Astrocyte (in vitro differentiated cells and primary cell): ENCODE data around the gene HPSE2. TPM values are rescaled to one million over a fixed set of nuclear protein-coding genes. Genes with fewer than 3 reads are reported as not detected.

Experiments used
- DNase-seq: peaks from one replicate; pipeline ENCODE4 v3.0.0-alpha.2; 2010; ENCODE audit warnings: low read depth
- FAIRE-seq: peaks from 2 replicates; lab custom pipeline; 2011; peaks lifted over from hg19 to GRCh38; lab: Jason Lieb, UNC
- H2AFZ ChIP-seq: 2 replicates; pipeline ENCODE4 v1.6.0; 2012; ENCODE audit warnings: low read depth, low read length, inconsistent platforms
- H3K27ac ChIP-seq: 2 replicates; pipeline ENCODE4 v1.5.1; 2011; ENCODE audit warnings: low read depth, low read length, inconsistent platforms
- H3K27me3 ChIP-seq: 2 replicates; pipeline ENCODE4 v1.6.0; 2011; ENCODE audit warnings: low read length, inconsistent platforms; ENCODE audit not compliant: insufficient read depth
- H3K36me3 ChIP-seq: 2 replicates; pipeline ENCODE4 v1.5.1; 2011; ENCODE audit warnings: low read length, inconsistent platforms; ENCODE audit not compliant: insufficient read depth
- H3K4me1 ChIP-seq: 2 replicates; pipeline ENCODE4 v1.5.1; 2011; ENCODE audit warnings: low read length, inconsistent platforms; ENCODE audit not compliant: insufficient read depth
- H3K4me2 ChIP-seq: 2 replicates; pipeline ENCODE4 v1.6.0; 2012; ENCODE audit warnings: low read length, inconsistent platforms
- H3K4me3 ChIP-seq: 2 replicates; pipeline ENCODE4 v1.5.1; 2011; ENCODE audit warnings: low read depth, mild to moderate bottlenecking, low read length, inconsistent platforms; ENCODE audit not compliant: insufficient read depth
- H3K79me2 ChIP-seq: 2 replicates; pipeline ENCODE4 v1.6.0; 2012; ENCODE audit warnings: mild to moderate bottlenecking, low read length, inconsistent platforms; ENCODE audit not compliant: insufficient read depth
- H3K9ac ChIP-seq: 2 replicates; pipeline ENCODE4 v1.6.0; 2012; ENCODE audit warnings: mild to moderate bottlenecking, low read length, inconsistent platforms
- H3K9me3 ChIP-seq: 2 replicates; pipeline ENCODE4 v1.5.1; 2012; ENCODE audit warnings: low read depth, mild to moderate bottlenecking, low read length, inconsistent platforms; ENCODE audit not compliant: insufficient read depth
- H4K20me1 ChIP-seq: 2 replicates; pipeline ENCODE4 v1.6.0; 2012; ENCODE audit warnings: low read length, inconsistent platforms; ENCODE audit not compliant: insufficient read depth
- H3K27ac Mint-ChIP-seq: one replicate; pipeline ENCODE4 v1.8.0; 2021; ENCODE audit warnings: mild to moderate bottlenecking, mixed read lengths; ENCODE audit not compliant: unreplicated experiment
- H3K27me3 Mint-ChIP-seq: one replicate; pipeline ENCODE4 v1.8.0; 2021; ENCODE audit warnings: low read depth, mixed read lengths; ENCODE audit not compliant: unreplicated experiment
- H3K36me3 Mint-ChIP-seq: one replicate; pipeline ENCODE4 v1.8.0; 2021; ENCODE audit warnings: low read depth, mixed read lengths; ENCODE audit not compliant: unreplicated experiment
- H3K4me1 Mint-ChIP-seq: one replicate; pipeline ENCODE4 v1.8.0; 2021; ENCODE audit warnings: low read depth, mixed read lengths; ENCODE audit not compliant: unreplicated experiment
- H3K4me3 Mint-ChIP-seq: one replicate; pipeline ENCODE4 v1.8.0; 2021; ENCODE audit warnings: mild to moderate bottlenecking, moderate library complexity, mixed read lengths; ENCODE audit not compliant: unreplicated experiment
- H3K9me3 Mint-ChIP-seq: one replicate; pipeline ENCODE4 v1.8.0; 2021; ENCODE audit warnings: mild to moderate bottlenecking, mixed read lengths; ENCODE audit not compliant: unreplicated experiment
- CTCF ChIP-seq: IDR thresholded peaks from 2 replicates; pipeline ENCODE4 v1.5.1; 2011; ENCODE audit warnings: low read depth, mild to moderate bottlenecking, inconsistent platforms, low read length, moderate library complexity; ENCODE audit not compliant: insufficient read depth
- EZH2 ChIP-seq: IDR thresholded peaks from 2 replicates; pipeline ENCODE4 v1.6.1; 2012; ENCODE audit warnings: mild to moderate bottlenecking, low read length, inconsistent platforms; ENCODE audit not compliant: insufficient read depth
- total RNA-seq: library from RNA; stranded (reverse); gene quantifications from 2 replicates; pipeline ENCODE4 v1.2.1, GENCODE V29; 2021

HPSE2 gene
- total RNA-seq, 1 donor from 2014 or later: 0.14 TPM

- no peaks in the 10 kb centered on the region for H4K20me1 ChIP-seq
- Mint-ChIP-seq H3K27me3 (no peaks in the 10 kb centered on the region), H3K4me1 (peaks cover 3% of the 10 kb centered on the region), H3K4me3 (no peak overlapping the region), H3K36me3 (no peaks in the 10 kb centered on the region), H3K27ac (no peak overlapping the region), H3K9me3 (peaks cover 4% of the 10 kb centered on the region)
- H3K4me1 ChIP-seq: no peaks in the 10 kb centered on the region
- no peaks in the 10 kb centered on the region for H3K9me3 ChIP-seq
- H3K79me2 ChIP-seq: no peaks in the 10 kb centered on the region
- H2AFZ ChIP-seq: no peak overlapping the region
- H3K9ac ChIP-seq: no peak overlapping the region
- no peak overlapping the region for H3K4me3 ChIP-seq
- TF ChIP-seq CTCF (no peak), EZH2 (no peak)
- no peak overlapping the region for H3K27ac ChIP-seq
- no peak for FAIRE-seq
- peaks cover 2% of the 10 kb centered on the region for H3K27me3 ChIP-seq
- no peak for DNase-seq
- no peak overlapping the region for H3K4me2 ChIP-seq
- H3K36me3 ChIP-seq: no peaks in the 10 kb centered on the region
Measured at GRCh38 chr10:98673171-98673782, 562.4 kb downstream of the HPSE2 start.

- no peaks in the 10 kb centered on the region for H3K9me3 ChIP-seq
- Mint-ChIP-seq H3K4me1 (no peaks in the 10 kb centered on the region), H3K36me3 (peaks cover 4% of the 10 kb centered on the region), H3K4me3 (no peak overlapping the region), H3K27me3 (no peaks in the 10 kb centered on the region), H3K27ac (no peak overlapping the region), H3K9me3 (peaks cover 23% of the 10 kb centered on the region)
- DNase-seq (no peak), FAIRE-seq (no peak)
- H3K27ac ChIP-seq: no peak overlapping the region
- no peaks in the 10 kb centered on the region for H3K4me1 ChIP-seq
- TF ChIP-seq EZH2 (no peak), CTCF (no peak)
- no peak overlapping the region for H2AFZ ChIP-seq
- no peaks in the 10 kb centered on the region for H3K79me2 ChIP-seq
- no peak overlapping the region for H3K4me2 ChIP-seq
- H3K27me3 ChIP-seq: no peaks in the 10 kb centered on the region
- H3K9ac ChIP-seq: no peak overlapping the region
- H4K20me1 ChIP-seq: no peaks in the 10 kb centered on the region
- no peaks in the 10 kb centered on the region for H3K36me3 ChIP-seq
- no peak overlapping the region for H3K4me3 ChIP-seq
Measured at GRCh38 chr10:98667081-98667480, 568.6 kb downstream of the HPSE2 start.

GRCh38 chr10:98666276-98666675 lies 569.4 kb downstream of the HPSE2 start:
- DNase-seq (no peak), FAIRE-seq (no peak)
- Histone ChIP-seq H3K79me2 (no peaks in the 10 kb centered on the region), H3K36me3 (no peaks in the 10 kb centered on the region), H3K9me3 (no peaks in the 10 kb centered on the region), H3K4me3 (no peak overlapping the region), H3K27ac (no peak overlapping the region), H3K4me1 (no peaks in the 10 kb centered on the region), H2AFZ (no peak overlapping the region), H3K27me3 (no peaks in the 10 kb centered on the region), H3K9ac (no peak overlapping the region), H3K4me2 (no peak overlapping the region), H4K20me1 (no peaks in the 10 kb centered on the region)
- Mint-ChIP-seq H3K36me3 (peaks cover 4% of the 10 kb centered on the region), H3K4me1 (no peaks in the 10 kb centered on the region), H3K27me3 (no peaks in the 10 kb centered on the region), H3K9me3 (peaks cover 23% of the 10 kb centered on the region), H3K27ac (no peak overlapping the region), H3K4me3 (no peak overlapping the region)
- TF ChIP-seq EZH2 (no peak), CTCF (no peak)
